GM10266 (cell line): ENCODE results near the gene ZFR.
"Not testable (repeated sequence)": the region's sequence is repeated elsewhere in the genome, so short reads cannot be mapped to it uniquely, and the experiment has no call there.

Experiments used
- DNase-seq: peaks from one replicate; pipeline ENCODE4 v3.0.0; 2012; ENCODE audit errors: extremely low spot score
- CTCF ChIP-seq: IDR thresholded peaks from 2 replicates; pipeline ENCODE4 v1.5.1; 2012; ENCODE audit warnings: mild to moderate bottlenecking, low read depth; ENCODE audit not compliant: control insufficient read depth, insufficient read depth; ENCODE audit errors: missing control alignments

Gene ZFR

GRCh38 chr5:32322882-32323281, 121.7 kb downstream of the ZFR start:
- no peak for DNase-seq
- TF ChIP-seq CTCF = no peak

- not testable (repeated sequence) for DNase-seq
These were observed 122.8 kb downstream of the ZFR start for GRCh38 chr5:32321787-32322186.

- TF ChIP-seq CTCF = no peak
- DNase-seq = no peak
These were observed 124.0 kb downstream of the ZFR start for GRCh38 chr5:32320576-32320975.

- DNase-seq = no peak
- TF ChIP-seq CTCF = no peak
These were observed 124.5 kb downstream of the ZFR start for GRCh38 chr5:32319926-32320543.

- TF ChIP-seq CTCF = no peak
- no peak for DNase-seq
These were observed 125.1 kb downstream of the ZFR start for GRCh38 chr5:32319392-32319791.

- DNase-seq = no peak
These were observed 127.5 kb downstream of the ZFR start for GRCh38 chr5:32317041-32317440.

GRCh38 chr5:32315221-32316014, 129.1 kb downstream of the ZFR start:
- TF ChIP-seq CTCF = no peak
- no peak for DNase-seq

More at GRCh38 chr5:32317041-32317440, 127.5 kb downstream of the ZFR start:
- TF ChIP-seq CTCF = no peak

- no peak for TF ChIP-seq CTCF
- DNase-seq = no peak
These were observed 129.9 kb downstream of the ZFR start for GRCh38 chr5:32314658-32315057.

- DNase-seq = not testable (repeated sequence)
These were observed 130.4 kb downstream of the ZFR start for GRCh38 chr5:32314152-32314488.
